Forelimb muscle (tissue), 1 donor: Measurements from ENCODE around the gene HDDC3. TPM values are rescaled to one million over a fixed set of nuclear protein-coding genes. Genes with fewer than 3 reads are reported as not detected.

ENCODE experiments used
- DNase-seq: peaks from one replicate; pipeline ENCODE4 v3.0.0-alpha.2; 2013; ENCODE audit warnings: low read depth
- polyA plus RNA-seq: library from polyadenylated mRNA; unstranded; fragments of 120-200 nt; gene quantifications from one replicate; pipeline ENCODE4 v1.2.1, GENCODE V29; 2013; ENCODE audit not compliant: insufficient read length

Gene HDDC3
- polyA plus RNA-seq, 1 donor = 11.3 TPM

GRCh38 chr15:90891346-90891949 is 40.9 kb downstream of the HDDC3 start:
- no peak for DNase-seq

DNA sequence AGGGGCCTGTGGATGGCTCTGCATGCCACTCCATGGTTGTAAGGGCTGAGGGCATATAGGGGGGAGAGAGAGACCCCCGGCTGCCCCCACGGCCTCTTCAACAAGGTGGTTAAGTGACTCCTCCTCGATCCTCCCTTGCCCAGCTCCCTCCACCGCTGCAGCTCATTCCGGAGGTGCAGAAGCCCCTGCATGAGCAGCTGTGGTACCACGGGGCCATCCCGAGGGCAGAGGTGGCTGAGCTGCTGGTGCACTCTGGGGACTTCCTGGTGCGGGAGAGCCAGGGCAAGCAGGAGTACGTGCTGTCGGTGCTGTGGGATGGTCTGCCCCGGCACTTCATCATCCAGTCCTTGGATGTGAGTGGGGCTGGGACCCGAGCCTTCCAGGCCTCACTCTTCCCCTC is 41.5 kb downstream of the HDDC3 start:
- no peak for DNase-seq

DNA sequence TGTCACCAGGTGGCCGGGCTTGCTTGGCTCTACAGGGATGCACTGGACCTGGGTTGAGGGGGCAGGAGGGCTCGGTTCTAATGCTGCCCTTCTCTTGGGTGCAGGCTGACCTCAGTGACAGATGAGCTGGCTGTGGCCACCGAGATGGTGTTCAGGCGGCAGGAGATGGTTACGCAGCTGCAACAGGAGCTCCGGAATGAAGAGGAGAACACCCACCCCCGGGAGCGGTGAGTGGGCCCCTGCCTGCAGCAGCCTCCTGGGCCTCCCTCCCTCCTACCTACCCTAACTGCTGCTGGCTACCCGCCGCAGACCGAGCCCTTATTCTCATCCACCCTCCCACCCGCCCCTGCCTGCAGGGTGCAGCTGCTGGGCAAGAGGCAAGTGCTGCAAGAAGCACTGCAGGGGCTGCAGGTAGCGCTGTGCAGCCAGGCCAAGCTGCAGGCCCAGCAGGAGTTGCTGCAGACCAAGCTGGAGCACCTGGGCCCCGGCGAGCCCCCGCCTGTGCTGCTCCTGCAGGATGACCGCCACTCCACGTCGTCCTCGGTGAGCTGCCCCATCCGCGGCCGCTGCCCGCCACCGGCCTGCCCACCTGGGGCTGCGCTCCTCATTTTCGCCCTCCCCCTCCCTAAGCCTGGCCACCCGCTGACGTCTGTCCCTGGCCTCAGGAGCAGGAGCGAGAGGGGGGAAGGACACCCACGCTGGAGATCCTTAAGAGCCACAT is 42.5 kb downstream of the HDDC3 start:
- DNase-seq = no peak

GRCh38 chr15:90889313-90889730 is 43.0 kb downstream of the HDDC3 start:
- DNase-seq = no peak

- no peak for DNase-seq
Observed at GRCh38 chr15:90887037-90887481, 45.3 kb downstream of the HDDC3 start.

DNA sequence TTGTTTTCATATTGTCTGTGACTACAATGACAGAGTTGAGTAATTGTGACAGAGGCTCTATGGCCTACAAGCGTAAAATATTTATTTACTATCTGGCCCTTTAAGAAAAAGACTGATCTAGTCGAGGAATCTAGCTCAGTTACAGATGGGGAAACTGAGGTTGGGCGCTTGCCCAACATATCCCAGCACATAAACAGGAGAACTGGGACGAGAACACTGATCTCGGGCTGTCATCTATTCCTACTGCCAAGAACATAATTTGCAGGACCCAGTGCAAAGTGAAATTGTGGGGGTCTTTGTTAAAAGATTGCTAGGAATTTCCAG is 46.1 kb downstream of the HDDC3 start:
- DNase-seq = no peak

- DNase-seq = no peak
Observed at GRCh38 chr15:90885432-90886290, 46.7 kb downstream of the HDDC3 start.

DNA sequence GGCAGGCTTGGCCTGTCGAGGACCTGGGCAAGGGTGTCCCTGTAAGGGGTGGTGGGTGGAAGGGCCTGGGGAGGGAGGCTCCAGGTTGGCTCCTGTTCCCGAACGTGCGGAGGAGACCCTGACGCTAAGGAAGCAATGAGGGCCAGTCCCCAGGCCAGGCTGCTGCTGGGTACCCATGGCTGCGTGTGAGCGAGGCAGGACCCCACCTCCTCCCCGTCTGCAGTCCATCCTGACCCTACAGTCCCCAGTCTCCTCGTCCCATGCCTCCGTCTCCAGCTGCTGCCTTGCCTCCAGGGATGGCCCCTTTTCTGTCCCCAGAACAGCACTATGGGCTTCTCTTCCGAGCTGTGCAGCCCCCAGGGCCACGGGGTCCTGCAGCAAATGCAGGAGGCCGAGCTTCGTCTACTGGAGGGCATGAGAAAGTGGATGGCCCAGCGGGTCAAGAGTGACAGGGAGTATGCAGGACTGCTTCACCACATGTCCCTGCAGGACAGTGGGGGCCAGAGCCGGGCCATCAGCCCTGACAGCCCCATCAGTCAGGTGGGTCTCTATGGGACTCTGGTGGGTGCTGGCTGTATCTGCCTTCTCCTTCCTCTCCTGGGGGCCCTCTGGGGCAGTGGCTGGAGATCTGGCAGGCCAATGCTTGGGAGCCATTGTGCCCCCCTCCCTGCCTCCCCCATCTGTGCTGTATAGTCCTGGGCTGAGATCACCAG is 47.5 kb downstream of the HDDC3 start:
- no peak for DNase-seq

- DNase-seq = no peak
Observed at GRCh38 chr15:90883976-90884718, 48.2 kb downstream of the HDDC3 start, which contains the start of gene FES. TSS of gene FES (plus strand) at chr15:90884504. CDS start at chr15:90885046, 542 bp downstream.

DNA sequence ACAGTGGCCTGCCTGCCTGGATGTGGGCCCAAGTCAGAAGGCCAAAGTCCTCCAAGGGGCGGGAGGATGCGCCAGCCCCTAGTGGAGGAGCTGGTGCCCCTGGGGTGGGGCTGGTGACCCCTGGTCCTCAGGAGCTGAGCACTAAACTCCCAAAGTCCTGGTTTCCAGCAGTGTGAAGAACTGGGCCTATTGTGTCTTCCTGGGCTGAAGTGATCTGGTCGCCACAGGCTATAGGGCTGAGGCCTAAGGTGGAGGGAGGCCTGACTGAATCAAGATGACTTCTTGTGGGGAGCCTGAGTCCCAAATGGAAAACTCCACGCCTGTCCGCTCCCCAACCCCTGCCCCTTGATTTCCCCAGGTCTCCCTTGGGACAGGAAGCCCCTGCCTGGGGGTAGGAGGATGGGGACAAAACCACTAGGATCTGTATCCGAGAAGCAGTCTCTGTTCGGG is 48.8 kb downstream of the HDDC3 start:
- no peak for DNase-seq

GRCh38 chr15:90882781-90883525 is 49.4 kb downstream of the HDDC3 start:
- DNase-seq = no peak

DNA sequence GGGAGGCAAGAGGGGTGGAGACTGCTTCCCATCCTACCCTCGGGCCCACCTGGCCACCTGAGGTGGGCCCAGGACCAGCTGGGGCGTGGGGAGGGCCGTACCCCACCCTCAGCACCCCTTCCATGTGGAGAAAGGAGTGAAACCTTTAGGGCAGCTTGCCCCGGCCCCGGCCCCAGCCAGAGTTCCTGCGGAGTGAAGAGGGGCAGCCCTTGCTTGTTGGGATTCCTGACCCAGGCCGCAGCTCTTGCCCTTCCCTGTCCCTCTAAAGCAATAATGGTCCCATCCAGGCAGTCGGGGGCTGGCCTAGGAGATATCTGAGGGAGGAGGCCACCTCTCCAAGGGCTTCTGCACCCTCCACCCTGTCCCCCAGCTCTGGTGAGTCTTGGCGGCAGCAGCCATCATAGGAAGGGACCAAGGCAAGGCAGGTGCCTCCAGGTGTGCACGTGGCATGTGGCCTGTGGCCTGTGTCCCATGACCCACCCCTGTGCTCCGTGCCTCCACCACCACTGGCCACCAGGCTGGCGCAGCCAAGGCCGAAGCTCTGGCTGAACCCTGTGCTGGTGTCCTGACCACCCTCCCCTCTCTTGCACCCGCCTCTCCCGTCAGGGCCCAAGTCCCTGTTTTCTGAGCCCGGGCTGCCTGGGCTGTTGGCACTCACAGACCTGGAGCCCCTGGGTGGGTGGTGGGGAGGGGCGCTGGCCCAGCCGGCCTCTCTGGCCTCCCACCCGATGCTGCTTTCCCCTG is 50.2 kb downstream of the HDDC3 start:
- no peak for DNase-seq

DNA sequence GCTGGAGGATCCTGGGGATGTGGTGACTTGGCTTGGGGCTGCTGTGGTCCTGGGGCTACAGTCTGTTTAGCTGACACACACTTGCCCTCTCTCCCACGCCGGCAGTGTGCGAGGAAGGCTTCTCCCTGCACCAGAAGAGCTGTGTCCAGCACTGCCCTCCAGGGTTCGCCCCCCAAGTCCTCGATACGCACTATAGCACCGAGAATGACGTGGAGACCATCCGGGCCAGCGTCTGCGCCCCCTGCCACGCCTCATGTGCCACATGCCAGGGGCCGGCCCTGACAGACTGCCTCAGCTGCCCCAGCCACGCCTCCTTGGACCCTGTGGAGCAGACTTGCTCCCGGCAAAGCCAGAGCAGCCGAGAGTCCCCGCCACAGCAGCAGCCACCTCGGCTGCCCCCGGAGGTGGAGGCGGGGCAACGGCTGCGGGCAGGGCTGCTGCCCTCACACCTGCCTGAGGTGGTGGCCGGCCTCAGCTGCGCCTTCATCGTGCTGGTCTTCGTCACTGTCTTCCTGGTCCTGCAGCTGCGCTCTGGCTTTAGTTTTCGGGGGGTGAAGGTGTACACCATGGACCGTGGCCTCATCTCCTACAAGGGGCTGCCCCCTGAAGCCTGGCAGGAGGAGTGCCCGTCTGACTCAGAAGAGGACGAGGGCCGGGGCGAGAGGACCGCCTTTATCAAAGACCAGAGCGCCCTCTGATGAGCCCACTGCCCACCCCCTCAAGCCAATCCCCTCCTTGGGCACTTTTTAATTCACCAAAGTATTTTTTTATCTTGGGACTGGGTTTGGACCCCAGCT is 51.0 kb downstream of the HDDC3 start:
- no peak for DNase-seq

DNA sequence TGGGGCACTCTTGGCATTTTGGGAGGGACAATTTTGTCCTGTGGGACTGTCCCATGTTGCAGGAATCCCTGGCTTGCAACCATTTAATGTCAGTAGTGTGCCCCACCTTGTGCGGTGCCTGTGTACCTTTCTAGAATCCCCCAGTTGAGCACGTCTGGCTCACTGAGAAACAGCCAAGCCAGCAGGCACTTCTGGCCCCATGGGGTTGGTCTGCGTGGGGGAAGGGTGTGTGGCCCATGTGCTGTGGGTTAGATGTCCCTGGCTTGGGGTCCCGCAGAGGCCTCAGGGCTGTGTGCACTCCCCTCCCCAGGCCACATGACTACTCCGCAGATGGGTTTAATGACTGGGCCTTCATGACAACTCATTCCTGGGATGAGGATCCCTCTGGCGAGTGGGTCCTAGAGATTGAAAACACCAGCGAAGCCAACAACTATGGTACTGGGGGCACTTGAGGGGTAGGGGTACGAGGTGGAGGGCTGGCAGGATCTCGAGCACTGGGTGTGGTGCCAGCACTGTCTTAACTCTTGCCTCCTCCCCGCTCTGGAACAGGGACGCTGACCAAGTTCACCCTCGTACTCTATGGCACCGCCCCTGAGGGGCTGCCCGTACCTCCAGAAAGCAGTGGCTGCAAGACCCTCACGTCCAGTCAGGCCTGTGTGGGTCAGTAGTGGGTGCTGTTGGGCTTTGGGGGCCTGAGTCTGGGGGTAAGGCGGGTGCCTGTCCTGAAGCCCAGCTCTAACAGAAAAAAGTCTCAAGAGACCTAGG is 51.8 kb downstream of the HDDC3 start:
- no peak for DNase-seq
